ENCODE data around the gene ACSM5. TPM values are rescaled to one million over a fixed set of nuclear protein-coding genes. Genes with fewer than 3 reads are reported as not detected.
"Not testable (repeated sequence)": the region's sequence is repeated elsewhere in the genome, so short reads cannot be mapped to it uniquely, and the experiment has no call there.

Gene ACSM5
- total RNA-seq, 5 donors from 2014 or later (not counting 1 experiment from before 2014, with no cell fraction given) = 0.26 to 0.28 TPM; not detected in 3

- H3K4me1 Mint-ChIP-seq; H3K36me3 ChIP-seq (ENCODE audit: control insufficient read depth in 2 of 2, extremely low read depth in 1 of 2, insufficient read depth in 1 of 2, low read length in 1 of 2); ATAC-seq (replicated peaks in 1 of 4); POLR2A ChIA-PET; H3K36me3 Mint-ChIP-seq; H3K27ac ChIP-seq (ENCODE audit: low read length); H3K9me3 ChIP-seq; H3K4me1 ChIP-seq (ENCODE audit: control insufficient read depth in 1 of 2, extremely low read depth in 1 of 2, insufficient read depth in 2 of 2, low read length in 2 of 2); H3K4me3 Mint-ChIP-seq; H3K27me3 ChIP-seq (replicated peaks in 1 of 2; ENCODE audit: control insufficient read depth in 2 of 2, extremely low read depth in 1 of 2, insufficient read depth in 2 of 2, low read length in 1 of 2); H3K27ac Mint-ChIP-seq; H3K4me3 ChIP-seq (ENCODE audit: control insufficient read depth in 1 of 2, extremely low read depth in 1 of 2, low read length in 1 of 2); DNase-seq; H3K27me3 Mint-ChIP-seq; CTCF ChIA-PET; H3K9me3 Mint-ChIP-seq: not testable (repeated sequence)
- no CpG with 5 or more reads among the region's 1 CpG for WGBS (ENCODE audit: insufficient coverage)
Observed at GRCh38 chr16:20440731-20441130, 31.4 kb downstream of the ACSM5 start.

- ATAC-seq (replicated peaks in 1 of 4) (no peak), DNase-seq (no peak)
- no peaks in the 10 kb centered on the region for H3K4me1 Mint-ChIP-seq
- CTCF ChIA-PET = no interaction called here
- H3K36me3 Mint-ChIP-seq = no peaks in the 10 kb centered on the region
- H3K27ac Mint-ChIP-seq = no peak overlapping the region
- H3K4me1 ChIP-seq (ENCODE audit: control insufficient read depth in 1 of 2, extremely low read depth in 1 of 2, insufficient read depth in 2 of 2, low read length in 2 of 2) = no peaks in the 10 kb centered on the region
- no peak overlapping the region for H3K4me3 Mint-ChIP-seq
- H3K27me3 ChIP-seq (replicated peaks in 1 of 2; ENCODE audit: control insufficient read depth in 2 of 2, extremely low read depth in 1 of 2, insufficient read depth in 2 of 2, low read length in 1 of 2) = peaks cover 0 to 7% of the 10 kb centered on the region in 2 experiments
- peaks cover 0 to 4% of the 10 kb centered on the region in 2 donors for H3K27me3 Mint-ChIP-seq
- H3K9me3 Mint-ChIP-seq = no peaks in the 10 kb centered on the region
- 38% methylated on average over 2 of the region's 3 CpGs for WGBS (ENCODE audit: insufficient coverage)
- no peak overlapping the region for H3K4me3 ChIP-seq (ENCODE audit: control insufficient read depth in 1 of 2, extremely low read depth in 1 of 2, low read length in 1 of 2)
- no peaks in the 10 kb centered on the region for H3K9me3 ChIP-seq
- POLR2A ChIA-PET = no interaction called here
- H3K36me3 ChIP-seq (ENCODE audit: control insufficient read depth in 2 of 2, extremely low read depth in 1 of 2, insufficient read depth in 1 of 2, low read length in 1 of 2) = no peaks in the 10 kb centered on the region
- no peak overlapping the region for H3K27ac ChIP-seq (ENCODE audit: low read length)
Observed at GRCh38 chr16:20441191-20441590, 31.9 kb downstream of the ACSM5 start.

GRCh38 chr16:20441859-20442258 is 32.5 kb downstream of the ACSM5 start:
- H3K4me3 ChIP-seq (ENCODE audit: control insufficient read depth in 1 of 2, extremely low read depth in 1 of 2, low read length in 1 of 2); H3K4me1 Mint-ChIP-seq; H3K9me3 ChIP-seq; CTCF ChIA-PET; ATAC-seq (replicated peaks in 1 of 4); POLR2A ChIA-PET; H3K4me1 ChIP-seq (ENCODE audit: control insufficient read depth in 1 of 2, extremely low read depth in 1 of 2, insufficient read depth in 2 of 2, low read length in 2 of 2); H3K36me3 ChIP-seq (ENCODE audit: control insufficient read depth in 2 of 2, extremely low read depth in 1 of 2, insufficient read depth in 1 of 2, low read length in 1 of 2); H3K27ac Mint-ChIP-seq; H3K27me3 Mint-ChIP-seq; H3K27me3 ChIP-seq (replicated peaks in 1 of 2; ENCODE audit: control insufficient read depth in 2 of 2, extremely low read depth in 1 of 2, insufficient read depth in 2 of 2, low read length in 1 of 2); DNase-seq; H3K27ac ChIP-seq (ENCODE audit: low read length); H3K4me3 Mint-ChIP-seq; H3K36me3 Mint-ChIP-seq; H3K9me3 Mint-ChIP-seq: not testable (repeated sequence)
- no CpG with 5 or more reads among the region's 4 CpGs for WGBS (ENCODE audit: insufficient coverage)

- H3K27me3 ChIP-seq (replicated peaks in 1 of 2; ENCODE audit: control insufficient read depth in 2 of 2, extremely low read depth in 1 of 2, insufficient read depth in 2 of 2, low read length in 1 of 2); H3K4me3 ChIP-seq (ENCODE audit: control insufficient read depth in 1 of 2, extremely low read depth in 1 of 2, low read length in 1 of 2); H3K9me3 ChIP-seq; CTCF ChIA-PET; H3K4me1 Mint-ChIP-seq; H3K27me3 Mint-ChIP-seq; H3K4me3 Mint-ChIP-seq; H3K27ac ChIP-seq (ENCODE audit: low read length); POLR2A ChIA-PET; DNase-seq; H3K36me3 Mint-ChIP-seq; H3K27ac Mint-ChIP-seq; H3K36me3 ChIP-seq (ENCODE audit: control insufficient read depth in 2 of 2, extremely low read depth in 1 of 2, insufficient read depth in 1 of 2, low read length in 1 of 2); ATAC-seq (replicated peaks in 1 of 4); H3K9me3 Mint-ChIP-seq; H3K4me1 ChIP-seq (ENCODE audit: control insufficient read depth in 1 of 2, extremely low read depth in 1 of 2, insufficient read depth in 2 of 2, low read length in 2 of 2): not testable (repeated sequence)
- WGBS (ENCODE audit: insufficient coverage) = no CpG with 5 or more reads among the region's 3 CpGs
Observed at GRCh38 chr16:20446652-20447393, 37.5 kb downstream of the ACSM5 start.

GRCh38 chr16:20451364-20451763 is 42.0 kb downstream of the ACSM5 start, which contains the start of gene ACSM2A:
TSS of gene ACSM2A (plus strand) at chr16:20451521. CDS start at chr16:20460115, 8,594 bp downstream.
- H3K4me3 Mint-ChIP-seq; H3K27ac Mint-ChIP-seq; H3K9me3 Mint-ChIP-seq; ATAC-seq (replicated peaks in 1 of 4); H3K27me3 Mint-ChIP-seq; H3K27ac ChIP-seq (ENCODE audit: low read length); H3K4me1 ChIP-seq (ENCODE audit: control insufficient read depth in 1 of 2, extremely low read depth in 1 of 2, insufficient read depth in 2 of 2, low read length in 2 of 2); H3K4me3 ChIP-seq (ENCODE audit: control insufficient read depth in 1 of 2, extremely low read depth in 1 of 2, low read length in 1 of 2); H3K9me3 ChIP-seq; H3K27me3 ChIP-seq (replicated peaks in 1 of 2; ENCODE audit: control insufficient read depth in 2 of 2, extremely low read depth in 1 of 2, insufficient read depth in 2 of 2, low read length in 1 of 2); H3K36me3 Mint-ChIP-seq; POLR2A ChIA-PET; CTCF ChIA-PET; H3K4me1 Mint-ChIP-seq; H3K36me3 ChIP-seq (ENCODE audit: control insufficient read depth in 2 of 2, extremely low read depth in 1 of 2, insufficient read depth in 1 of 2, low read length in 1 of 2); DNase-seq: not testable (repeated sequence)
- WGBS (ENCODE audit: insufficient coverage) = no CpG with 5 or more reads among the region's 1 CpG

- POLR2A ChIA-PET; H3K9me3 ChIP-seq; H3K4me1 Mint-ChIP-seq; H3K27me3 ChIP-seq (replicated peaks in 1 of 2; ENCODE audit: control insufficient read depth in 2 of 2, extremely low read depth in 1 of 2, insufficient read depth in 2 of 2, low read length in 1 of 2); H3K9me3 Mint-ChIP-seq; DNase-seq; H3K4me1 ChIP-seq (ENCODE audit: control insufficient read depth in 1 of 2, extremely low read depth in 1 of 2, insufficient read depth in 2 of 2, low read length in 2 of 2); ATAC-seq (replicated peaks in 1 of 4); H3K4me3 ChIP-seq (ENCODE audit: control insufficient read depth in 1 of 2, extremely low read depth in 1 of 2, low read length in 1 of 2); H3K27ac ChIP-seq (ENCODE audit: low read length); H3K27me3 Mint-ChIP-seq; H3K27ac Mint-ChIP-seq; CTCF ChIA-PET; H3K36me3 ChIP-seq (ENCODE audit: control insufficient read depth in 2 of 2, extremely low read depth in 1 of 2, insufficient read depth in 1 of 2, low read length in 1 of 2); H3K36me3 Mint-ChIP-seq; H3K4me3 Mint-ChIP-seq: not testable (repeated sequence)
- WGBS (ENCODE audit: insufficient coverage) = no CpG with 5 or more reads among the region's 5 CpGs
Observed at GRCh38 chr16:20453633-20454032, 44.3 kb downstream of the ACSM5 start.

- no CpG with 5 or more reads among the region's 2 CpGs for WGBS (ENCODE audit: insufficient coverage)
- H3K27me3 Mint-ChIP-seq; POLR2A ChIA-PET; H3K9me3 Mint-ChIP-seq; H3K36me3 Mint-ChIP-seq; CTCF ChIA-PET; H3K27me3 ChIP-seq (replicated peaks in 1 of 2; ENCODE audit: control insufficient read depth in 2 of 2, extremely low read depth in 1 of 2, insufficient read depth in 2 of 2, low read length in 1 of 2); DNase-seq; ATAC-seq (replicated peaks in 1 of 4); H3K27ac ChIP-seq (ENCODE audit: low read length); H3K4me1 ChIP-seq (ENCODE audit: control insufficient read depth in 1 of 2, extremely low read depth in 1 of 2, insufficient read depth in 2 of 2, low read length in 2 of 2); H3K4me1 Mint-ChIP-seq; H3K9me3 ChIP-seq; H3K4me3 Mint-ChIP-seq; H3K4me3 ChIP-seq (ENCODE audit: control insufficient read depth in 1 of 2, extremely low read depth in 1 of 2, low read length in 1 of 2); H3K36me3 ChIP-seq (ENCODE audit: control insufficient read depth in 2 of 2, extremely low read depth in 1 of 2, insufficient read depth in 1 of 2, low read length in 1 of 2); H3K27ac Mint-ChIP-seq: not testable (repeated sequence)
Observed at GRCh38 chr16:20459227-20459626, 49.9 kb downstream of the ACSM5 start.

Measured in T-cell (primary cell).